Skeletal muscle cell (primary cell): Measurements from ENCODE around the gene CTNNA1.
"Not testable (repeated sequence)": the region's sequence is repeated elsewhere in the genome, so short reads cannot be mapped to it uniquely, and the experiment has no call there.

Experiments
- DNase-seq: peaks from one replicate; pipeline ENCODE4 v3.0.0-alpha.2; 2010; ENCODE audit warnings: low read depth
- H3K4me3 ChIP-seq: 2 replicates; pipeline ENCODE4 v1.5.1; 2011; ENCODE audit warnings: low read depth, mild to moderate bottlenecking, control low read depth, low read length, moderate library complexity

The CTNNA1 gene

GRCh38 chr5:138755084-138755748, 2.0 kb downstream of the CTNNA1 start:
- DNase-seq = no peak
- H3K4me3 ChIP-seq = peak overlapping the region; percentile 90

GRCh38 chr5:138757061-138757776, 4.0 kb downstream of the CTNNA1 start:
- no peak for DNase-seq

GRCh38 chr5:138760448-138761110, 7.4 kb downstream of the CTNNA1 start:
- DNase-seq = no peak
- no peak overlapping the region for H3K4me3 ChIP-seq

More at GRCh38 chr5:138757061-138757776, 4.0 kb downstream of the CTNNA1 start:
- H3K4me3 ChIP-seq = no peak overlapping the region

- not testable (repeated sequence) for DNase-seq
Measured at GRCh38 chr5:138761115-138761514, 7.9 kb downstream of the CTNNA1 start.

GRCh38 chr5:138761670-138762069, 8.4 kb downstream of the CTNNA1 start:
- DNase-seq = not testable (repeated sequence)

More at GRCh38 chr5:138761115-138761514, 7.9 kb downstream of the CTNNA1 start:
- not testable (repeated sequence) for H3K4me3 ChIP-seq

GRCh38 chr5:138762110-138762509, 8.9 kb downstream of the CTNNA1 start:
- DNase-seq = no peak
- no peak overlapping the region for H3K4me3 ChIP-seq

More at GRCh38 chr5:138761670-138762069, 8.4 kb downstream of the CTNNA1 start:
- not testable (repeated sequence) for H3K4me3 ChIP-seq

- H3K4me3 ChIP-seq = no peak overlapping the region
- no peak for DNase-seq
Measured at GRCh38 chr5:138763037-138763778, 10.0 kb downstream of the CTNNA1 start.

- H3K4me3 ChIP-seq = no peak overlapping the region
- no peak for DNase-seq
Measured at GRCh38 chr5:138770291-138770690, 17.1 kb downstream of the CTNNA1 start.

- H3K4me3 ChIP-seq = no peak overlapping the region
- DNase-seq = no peak
Measured at GRCh38 chr5:138770977-138771376, 17.8 kb downstream of the CTNNA1 start.

- no peak overlapping the region for H3K4me3 ChIP-seq
- DNase-seq = no peak
Measured at GRCh38 chr5:138772986-138773594, 19.9 kb downstream of the CTNNA1 start.

GRCh38 chr5:138773624-138774023, 20.4 kb downstream of the CTNNA1 start:
- not testable (repeated sequence) for H3K4me3 ChIP-seq, DNase-seq

GRCh38 chr5:138775034-138775433, 21.8 kb downstream of the CTNNA1 start:
- DNase-seq = no peak
- no peak overlapping the region for H3K4me3 ChIP-seq

GRCh38 chr5:138778234-138778633, 25.0 kb downstream of the CTNNA1 start:
- DNase-seq = no peak
- H3K4me3 ChIP-seq = no peak overlapping the region

GRCh38 chr5:138783976-138784375, 30.8 kb downstream of the CTNNA1 start:
- no peak overlapping the region for H3K4me3 ChIP-seq
- DNase-seq = no peak

GRCh38 chr5:138784590-138784989, 31.4 kb downstream of the CTNNA1 start:
- DNase-seq = no peak
- H3K4me3 ChIP-seq = no peak overlapping the region

- DNase-seq = no peak
- no peak overlapping the region for H3K4me3 ChIP-seq
Measured at GRCh38 chr5:138789771-138790242, 36.6 kb downstream of the CTNNA1 start.

GRCh38 chr5:138790684-138791083, 37.5 kb downstream of the CTNNA1 start:
- DNase-seq = no peak
- H3K4me3 ChIP-seq = no peak overlapping the region

GRCh38 chr5:138792195-138792790, 39.1 kb downstream of the CTNNA1 start:
- no peak overlapping the region for H3K4me3 ChIP-seq
- DNase-seq = no peak

- no peak for DNase-seq
- no peak overlapping the region for H3K4me3 ChIP-seq
Measured at GRCh38 chr5:138793575-138793974, 40.4 kb downstream of the CTNNA1 start.
